ENCODE results near the gene FBLN5. TPM values are rescaled to one million over a fixed set of nuclear protein-coding genes. Genes with fewer than 3 reads are reported as not detected.

Gene FBLN5
- total RNA-seq, 1 donor from 2014 or later, result 31.8 TPM

DNA sequence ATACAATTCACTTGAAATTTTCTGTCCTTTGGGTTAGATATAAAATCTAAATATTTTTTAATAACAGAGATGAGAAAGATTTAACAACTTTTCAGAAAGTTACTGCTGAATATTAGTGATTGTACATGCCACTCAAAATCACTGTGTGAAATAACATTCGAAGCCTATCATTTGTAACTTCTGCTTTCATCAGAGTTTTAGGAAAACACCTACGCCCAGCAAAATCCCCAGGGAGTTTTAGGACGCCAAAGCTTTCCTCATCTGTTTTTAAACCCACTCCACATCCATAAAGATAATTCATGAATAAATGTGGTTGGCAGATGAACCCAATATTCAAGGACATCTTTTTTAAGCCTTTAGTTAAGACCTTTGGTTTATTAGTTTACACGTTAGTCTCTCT is 104.1 kb downstream of the FBLN5 start:
- intact Hi-C loops (cut with DNase I), result no loop called here

DNA sequence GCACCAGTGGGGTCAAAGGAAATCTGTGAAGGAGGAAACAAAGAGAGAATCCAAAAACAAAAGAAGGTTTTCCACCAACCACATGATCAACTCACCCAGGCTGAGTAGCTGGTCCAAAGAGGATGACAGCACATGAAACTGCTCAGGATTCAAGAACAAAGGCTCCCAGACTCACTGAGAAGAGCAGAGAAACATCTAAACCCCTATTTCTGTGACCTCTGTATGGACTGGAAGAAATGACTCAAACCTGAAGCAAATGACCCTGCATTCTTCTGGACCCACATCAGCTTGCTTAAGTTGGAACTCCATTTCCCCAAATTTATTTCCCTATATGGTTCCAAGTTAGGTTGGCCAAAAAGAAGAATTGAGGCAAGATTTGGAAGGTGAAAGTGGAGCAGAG is 106.4 kb downstream of the FBLN5 start:
- intact Hi-C loops (cut with DNase I), result no loop called here
- DNase-seq (ENCODE audit: low spot score), result no peak

More for the DNA sequence above, 104.1 kb downstream of the FBLN5 start:
- no peak for DNase-seq (ENCODE audit: low spot score)

DNA sequence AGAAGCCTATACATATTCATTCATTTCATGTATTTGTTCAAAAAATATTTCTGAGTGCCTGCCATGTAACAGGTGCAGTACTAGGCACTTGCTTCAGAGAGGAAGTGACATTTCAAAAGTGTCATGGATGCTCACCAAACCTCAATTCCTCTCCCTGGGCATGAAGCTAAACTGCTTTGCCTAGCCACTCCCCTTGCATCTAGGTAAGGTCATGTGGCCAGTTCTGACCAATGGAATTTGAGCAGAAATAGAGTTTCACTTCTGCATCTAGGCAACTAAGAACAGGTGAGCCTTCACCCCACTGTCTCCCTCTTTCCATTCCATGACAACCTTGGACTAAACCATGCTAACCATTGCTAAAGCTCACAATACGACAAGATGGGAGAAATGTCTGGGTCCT is 107.7 kb downstream of the FBLN5 start:
- DNase-seq (ENCODE audit: low spot score), result no peak
- intact Hi-C loops (cut with DNase I), result no loop called here

DNA sequence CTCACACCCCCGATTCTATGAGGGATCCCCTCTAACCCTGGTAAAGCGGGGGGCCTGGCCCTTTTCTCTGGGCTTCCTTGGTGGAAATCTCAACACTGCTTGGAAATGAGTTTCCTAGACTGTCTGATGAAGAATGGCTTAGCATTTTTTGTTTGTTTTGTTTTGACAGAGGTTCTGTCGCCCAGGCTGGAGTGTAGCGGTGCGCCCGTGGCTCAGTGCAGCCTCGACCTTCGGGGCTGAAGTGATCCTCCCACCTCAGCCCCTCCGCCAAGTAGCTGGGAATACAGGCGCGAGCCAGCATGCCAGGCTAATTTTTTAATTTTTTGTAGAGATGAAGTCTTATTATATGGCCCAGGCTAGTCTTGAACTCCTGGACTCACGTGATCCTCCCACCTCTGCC is 110.4 kb downstream of the FBLN5 start:
- no peak for DNase-seq (ENCODE audit: low spot score)
- intact Hi-C loops (cut with DNase I), result no loop called here

DNA sequence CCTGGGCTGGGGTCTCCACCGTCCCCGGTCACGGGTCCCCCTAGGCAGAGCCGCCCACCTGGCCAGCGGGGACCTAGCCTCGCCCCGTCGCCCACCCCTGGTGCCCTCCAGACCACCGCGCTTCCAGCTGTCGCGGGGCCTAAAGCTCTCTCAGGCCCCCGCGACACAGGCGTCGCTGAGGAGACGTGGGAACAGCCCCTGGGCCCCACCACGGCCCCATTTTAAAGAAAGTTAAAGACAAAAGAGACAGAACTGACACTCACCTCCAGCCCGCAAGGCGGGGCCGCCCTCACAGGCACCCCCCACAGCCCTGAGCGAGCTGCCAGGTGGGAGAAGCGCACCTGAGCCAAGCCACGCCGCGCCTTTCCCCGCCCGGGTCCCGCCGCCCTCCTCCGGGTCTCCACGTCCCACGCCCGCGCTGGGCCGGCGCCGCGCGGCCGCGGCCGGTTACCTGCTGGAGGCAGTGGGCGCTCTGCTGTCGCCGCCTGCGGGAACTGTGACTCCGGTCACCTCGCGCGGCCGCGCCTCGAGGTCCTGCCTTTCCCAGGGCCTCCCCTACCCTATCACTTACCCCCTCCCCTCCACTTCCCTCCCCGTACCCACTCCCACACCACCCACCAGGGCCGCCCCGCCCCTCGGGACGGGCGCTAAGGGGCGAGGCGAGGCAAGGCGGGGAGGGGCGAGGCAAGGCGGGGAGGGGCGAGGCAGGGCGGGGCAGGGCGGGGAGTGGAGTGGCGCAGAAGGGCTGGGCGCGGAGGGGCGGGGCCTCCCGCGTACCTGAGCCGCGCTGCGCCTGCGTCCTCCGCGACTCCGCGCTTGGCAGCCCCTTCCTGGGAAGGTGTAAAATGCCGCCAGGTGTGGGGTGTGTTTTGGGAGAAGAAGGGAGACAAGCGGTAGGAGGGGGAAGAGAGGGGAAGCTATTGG is 111.3 kb downstream of the FBLN5 start:
- intact Hi-C loops (cut with DNase I), result no loop called here
- no peak for DNase-seq (ENCODE audit: low spot score)

DNA sequence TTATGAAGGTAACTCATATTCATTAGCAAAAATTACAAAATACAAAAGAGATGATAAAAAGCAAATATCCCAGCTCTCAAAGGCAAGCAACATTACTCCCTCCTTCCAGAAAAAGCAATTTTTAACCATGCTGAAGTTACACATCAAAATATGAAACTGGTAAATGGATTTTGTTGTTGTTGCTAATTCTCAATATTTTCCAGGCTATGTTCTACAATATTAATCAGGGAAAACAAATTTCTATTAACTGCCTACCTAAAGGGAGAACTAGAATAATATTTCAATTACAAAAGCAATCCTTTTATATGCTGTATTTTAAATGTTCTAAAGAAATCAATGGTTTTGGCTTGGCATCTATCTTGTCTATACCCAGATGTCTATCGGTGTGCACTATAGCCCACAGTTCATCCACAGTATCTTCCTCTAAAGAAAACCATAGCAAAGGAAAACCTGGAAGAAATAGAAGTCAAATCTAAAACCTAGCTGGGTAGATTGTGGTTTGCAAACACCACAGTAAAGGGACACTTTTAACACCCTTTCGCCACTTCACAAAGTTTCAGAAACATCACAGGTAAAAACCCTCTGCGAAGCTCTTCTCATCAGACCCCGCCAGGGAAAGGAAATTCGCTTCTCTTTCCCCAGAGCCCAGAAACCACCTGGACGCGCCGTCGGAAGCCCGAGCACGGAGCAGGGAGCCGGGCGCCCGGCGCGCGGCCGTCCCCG is 112.1 kb downstream of the FBLN5 start:
- intact Hi-C loops (cut with DNase I), result no loop called here
- DNase-seq (ENCODE audit: low spot score), result no peak

DNA sequence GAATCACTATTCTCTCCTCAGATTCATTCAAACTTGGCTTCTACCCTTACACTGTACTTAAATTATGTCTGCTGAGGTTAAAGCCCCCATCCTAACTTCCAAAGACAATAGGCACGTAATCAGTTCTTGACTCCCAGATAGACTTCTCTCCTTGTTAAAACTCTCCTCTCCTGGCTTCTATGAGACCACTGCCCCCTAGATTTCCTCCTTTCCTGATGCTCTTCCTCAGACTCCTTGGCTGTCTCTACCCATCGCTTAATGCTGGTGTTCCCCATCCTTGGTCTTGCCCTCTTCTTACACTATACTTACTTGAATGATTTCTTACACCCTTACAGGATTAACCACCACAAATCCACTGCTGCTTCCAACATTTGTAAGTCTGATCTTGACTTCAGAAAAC is 112.9 kb downstream of the FBLN5 start:
- DNase-seq (ENCODE audit: low spot score), result no peak
- intact Hi-C loops (cut with DNase I), result no loop called here

DNA sequence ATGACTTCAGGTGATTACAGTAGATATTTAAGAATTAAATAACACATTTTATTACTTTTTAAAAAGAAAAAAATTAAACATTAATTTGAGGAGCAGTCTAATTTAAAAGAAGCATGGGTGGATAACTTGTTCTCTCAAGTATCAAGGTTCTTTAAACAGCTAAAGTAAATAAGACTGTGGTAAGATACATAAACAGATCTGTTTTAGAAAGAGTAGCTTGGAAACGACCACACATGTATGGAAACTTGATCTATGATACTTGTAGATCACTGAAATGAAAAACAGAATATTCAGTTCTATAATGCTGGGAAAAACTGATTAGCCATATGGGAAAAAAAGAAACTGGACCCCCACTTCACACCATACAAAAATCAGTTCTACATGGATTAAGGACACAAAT is 116.2 kb downstream of the FBLN5 start:
- no peak for DNase-seq (ENCODE audit: low spot score)
- intact Hi-C loops (cut with DNase I), result no loop called here

DNA sequence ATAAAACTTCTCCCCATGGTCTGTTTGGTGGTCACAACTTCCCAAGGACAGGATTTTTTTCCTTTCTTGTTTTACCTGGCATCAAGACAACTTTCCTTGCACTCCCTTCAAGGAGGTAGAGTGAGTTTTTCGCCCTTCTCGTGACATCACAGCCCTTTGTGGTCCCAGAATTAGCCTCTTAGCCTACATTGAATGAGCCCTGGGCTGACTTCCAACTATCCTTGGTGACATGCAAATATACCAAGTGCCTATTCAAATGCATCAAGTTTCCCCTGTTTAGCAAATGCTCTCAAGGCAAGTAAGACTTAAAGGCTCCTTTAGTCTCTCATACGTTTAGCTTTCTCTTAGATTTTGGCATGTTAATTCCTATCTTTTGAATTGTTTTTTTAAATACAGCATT is 116.7 kb downstream of the FBLN5 start:
- intact Hi-C loops (cut with DNase I), result no loop called here
- no peak for DNase-seq (ENCODE audit: low spot score)

DNA sequence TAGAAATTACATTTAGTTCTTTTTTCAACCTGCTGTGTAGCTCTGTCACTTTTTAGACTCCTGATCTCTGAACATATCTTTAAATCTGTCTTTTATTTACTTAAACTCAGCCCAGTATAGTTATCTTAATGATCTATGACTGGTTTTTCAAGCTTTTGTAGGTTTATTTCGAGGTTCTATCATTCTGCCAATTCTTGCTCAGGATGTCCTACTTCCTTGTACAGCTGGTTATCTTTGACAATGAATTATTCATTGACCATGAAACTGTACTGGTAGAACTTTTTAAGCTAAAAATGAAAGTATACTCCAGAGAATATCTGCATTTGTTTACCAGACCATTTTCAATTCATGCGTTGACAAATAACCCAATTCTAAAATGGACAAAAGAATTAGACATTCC is 118.0 kb downstream of the FBLN5 start:
- DNase-seq (ENCODE audit: low spot score), result no peak
- intact Hi-C loops (cut with DNase I), result no loop called here

DNA sequence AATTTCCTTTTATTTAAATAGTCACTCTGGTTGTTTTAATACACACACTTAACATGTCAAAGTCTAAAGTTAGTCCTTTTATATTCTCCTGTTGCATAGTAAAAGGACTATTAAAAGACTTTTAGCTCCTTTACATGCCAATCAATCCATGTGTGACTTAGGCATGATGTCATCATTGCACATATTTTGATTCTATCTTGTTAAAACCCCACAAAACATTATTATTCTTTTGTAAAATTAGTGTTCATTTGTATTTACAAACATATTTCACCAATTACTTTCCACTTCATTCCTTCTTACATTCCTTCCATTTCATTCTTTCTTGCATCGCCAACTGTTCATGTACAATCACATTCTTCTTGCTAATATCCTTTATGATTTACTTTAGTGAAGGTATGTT is 119.7 kb downstream of the FBLN5 start:
- intact Hi-C loops (cut with DNase I), result no loop called here
- no peak for DNase-seq (ENCODE audit: low spot score)

Other genes starting within 250 kb of the FBLN5 start
- 0.97 TPM for gene CATSPERB, start 215.6 kb downstream of the FBLN5 start, total RNA-seq
- 1.7 TPM for gene TC2N, start 80.2 kb downstream of the FBLN5 start, total RNA-seq
- 68.0 TPM for gene TRIP11, start 92.4 kb upstream of the FBLN5 start, total RNA-seq
- gene ATXN3, start 158.9 kb upstream of the FBLN5 start, total RNA-seq, result 17.6 TPM
- gene NDUFB1, start 174.0 kb upstream of the FBLN5 start, total RNA-seq, result 410 TPM
- gene CPSF2, start 174.3 kb upstream of the FBLN5 start, total RNA-seq, result 41.1 TPM

All from cardiac septum (tissue), 1 donor.